Peyer's patch (tissue), 4 donors: ENCODE results near the gene PIK3IP1. TPM values are rescaled to one million over a fixed set of nuclear protein-coding genes. Genes with fewer than 3 reads are reported as not detected.

ENCODE experiments used
- DNase-seq, 3 donors: peaks; one replicate each; pipeline ENCODE4 v3.0.0-alpha.2; 2017 to 2019
- H3K27ac ChIP-seq, 4 donors: fragments of 200-600 bp; sonication (generic); one replicate each; pipeline ENCODE4 v1.5.1; 2016 to 2019
- H3K27me3 ChIP-seq, 2 donors: fragments of 200-600 bp; sonication (generic); one replicate each; pipeline ENCODE4 v1.5.1; 2019
- H3K36me3 ChIP-seq, 3 donors: fragments of 200-600 bp; sonication (generic); one replicate each; pipeline ENCODE4 v1.5.1; 2016 to 2019
- H3K4me1 ChIP-seq, 4 donors: fragments of 200-600 bp; sonication (generic); one replicate each; pipeline ENCODE4 v1.5.1; 2016 to 2019
- H3K4me3 ChIP-seq, 4 donors: fragments of 200-600 bp; sonication (generic); 1 replicate in 3 of 4; 2 replicates in 1 of 4; pipeline ENCODE4 v1.5.1; 2016 to 2019; ENCODE audit warnings: mild to moderate bottlenecking in 1 of 4
- H3K9me3 ChIP-seq, 4 donors: fragments of 200-600 bp; sonication (generic); one replicate each; pipeline ENCODE4 v1.5.1; 2016 to 2019; ENCODE audit warnings: mild to moderate bottlenecking in 1 of 4
- POLR2A ChIP-seq, 2 donors: fragments of 450-650 bp; IDR thresholded peaks; one replicate each; pipeline ENCODE4 v1.5.1; 2017; ENCODE audit warnings: antibody characterized with exemption in 2 of 2, mild to moderate bottlenecking in 2 of 2, moderate library complexity in 2 of 2
- total RNA-seq, 4 donors: library from RNA; depleted of rRNA; stranded (reverse); fragments of >200 nt; gene quantifications; one replicate each; pipeline ENCODE4 v1.1.0, GENCODE V29; 2016
- TF ChIP-seq, protein P1 (sequence below), 6 experiments: fragments of 450-650 bp in 4 of 6; fragments of 200-600 bp in 2 of 6; sonication (generic) in 1 of 6; IDR thresholded peaks; one replicate each; pipeline ENCODE4 v1.5.1; 2017 to 2019; ENCODE audit warnings: antibody characterized with exemption in 6 of 6, mild to moderate bottlenecking in 3 of 6, moderate library complexity in 1 of 6

Gene PIK3IP1
- total RNA-seq, 4 donors from 2014 or later = 23.7 to 60.2 (median 30.7) TPM

DNA sequence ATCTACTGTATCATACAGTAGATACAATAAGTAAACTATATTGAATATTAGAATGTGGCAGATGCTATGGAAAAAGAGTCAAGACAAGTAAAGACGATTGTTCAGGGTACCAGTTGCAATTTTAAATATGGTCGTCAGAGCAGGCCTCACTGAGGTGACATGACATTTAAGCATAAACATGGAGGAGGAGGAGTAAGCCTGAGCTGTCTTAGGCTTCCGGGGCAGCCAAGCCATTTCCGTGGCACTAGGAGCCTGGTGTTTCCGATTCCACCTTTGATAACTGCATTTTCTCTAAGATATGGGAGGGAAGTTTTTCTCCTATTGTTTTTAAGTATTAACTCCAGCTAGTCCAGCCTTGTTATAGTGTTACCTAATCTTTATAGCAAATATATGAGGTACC, 14.5 kb downstream of the PIK3IP1 start:
- DNase-seq = peak in 1 of 3 donors; percentile 37
- no peak overlapping the region for H3K4me3 ChIP-seq
- peak overlapping the region in 3 of 4 donors; percentile 68 to 71 (median 68) for H3K27ac ChIP-seq
- H3K9me3 ChIP-seq = no peaks in the 10 kb centered on the region
- H3K4me1 ChIP-seq = peaks cover 0 to 3% (median 0%) of the 10 kb centered on the region in 4 donors
- TF ChIP-seq POLR2A (IDR thresholded peaks at IDR 0.05) = no peak
- TF ChIP-seq, protein P1, sequence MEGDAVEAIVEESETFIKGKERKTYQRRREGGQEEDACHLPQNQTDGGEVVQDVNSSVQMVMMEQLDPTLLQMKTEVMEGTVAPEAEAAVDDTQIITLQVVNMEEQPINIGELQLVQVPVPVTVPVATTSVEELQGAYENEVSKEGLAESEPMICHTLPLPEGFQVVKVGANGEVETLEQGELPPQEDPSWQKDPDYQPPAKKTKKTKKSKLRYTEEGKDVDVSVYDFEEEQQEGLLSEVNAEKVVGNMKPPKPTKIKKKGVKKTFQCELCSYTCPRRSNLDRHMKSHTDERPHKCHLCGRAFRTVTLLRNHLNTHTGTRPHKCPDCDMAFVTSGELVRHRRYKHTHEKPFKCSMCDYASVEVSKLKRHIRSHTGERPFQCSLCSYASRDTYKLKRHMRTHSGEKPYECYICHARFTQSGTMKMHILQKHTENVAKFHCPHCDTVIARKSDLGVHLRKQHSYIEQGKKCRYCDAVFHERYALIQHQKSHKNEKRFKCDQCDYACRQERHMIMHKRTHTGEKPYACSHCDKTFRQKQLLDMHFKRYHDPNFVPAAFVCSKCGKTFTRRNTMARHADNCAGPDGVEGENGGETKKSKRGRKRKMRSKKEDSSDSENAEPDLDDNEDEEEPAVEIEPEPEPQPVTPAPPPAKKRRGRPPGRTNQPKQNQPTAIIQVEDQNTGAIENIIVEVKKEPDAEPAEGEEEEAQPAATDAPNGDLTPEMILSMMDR (IDR thresholded peaks at IDR 0.05) = no peak
- peaks cover 0 to 81% (median 0%) of the 10 kb centered on the region in 3 donors for H3K36me3 ChIP-seq
- no peaks in the 10 kb centered on the region for H3K27me3 ChIP-seq

DNA sequence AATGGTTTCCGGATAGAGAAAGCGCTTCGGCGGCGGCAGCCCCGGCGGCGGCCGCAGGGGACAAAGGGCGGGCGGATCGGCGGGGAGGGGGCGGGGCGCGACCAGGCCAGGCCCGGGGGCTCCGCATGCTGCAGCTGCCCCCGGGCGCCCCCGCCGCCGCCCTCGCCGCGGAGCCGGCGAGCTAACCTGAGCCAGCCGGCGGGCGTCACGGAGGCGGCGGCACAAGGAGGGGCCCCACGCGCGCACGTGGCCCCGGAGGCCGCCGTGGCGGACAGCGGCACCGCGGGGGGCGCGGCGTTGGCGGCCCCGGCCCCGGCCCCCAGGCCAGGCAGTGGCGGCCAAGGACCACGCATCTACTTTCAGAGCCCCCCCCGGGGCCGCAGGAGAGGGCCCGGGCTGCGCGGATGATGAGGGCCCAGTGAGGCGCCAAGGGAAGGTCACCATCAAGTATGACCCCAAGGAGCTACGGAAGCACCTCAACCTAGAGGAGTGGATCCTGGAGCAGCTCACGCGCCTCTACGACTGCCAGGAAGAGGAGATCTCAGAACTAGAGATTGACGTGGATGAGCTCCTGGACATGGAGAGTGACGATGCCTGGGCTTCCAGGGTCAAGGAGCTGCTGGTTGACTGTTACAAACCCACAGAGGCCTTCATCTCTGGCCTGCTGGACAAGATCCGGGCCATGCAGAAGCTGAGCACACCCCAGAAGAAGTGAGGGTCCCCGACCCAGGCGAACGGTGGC, 15.7 kb downstream of the PIK3IP1 start:
- Histone ChIP-seq H3K27me3 (no peaks in the 10 kb centered on the region), H3K4me1 (peaks cover 0 to 3% (median 0%) of the 10 kb centered on the region in 4 donors)
- TF ChIP-seq, protein P1 (IDR thresholded peaks at IDR 0.05) = no peak
- no peak for TF ChIP-seq POLR2A (IDR thresholded peaks at IDR 0.05)

GRCh38 chr22:31275576-31275975, 16.7 kb downstream of the PIK3IP1 start:
- peaks cover 0 to 3% (median 0%) of the 10 kb centered on the region in 4 donors for H3K4me1 ChIP-seq
- no peaks in the 10 kb centered on the region for H3K9me3 ChIP-seq
- H3K27me3 ChIP-seq = no peaks in the 10 kb centered on the region
- H3K36me3 ChIP-seq = peaks cover 0 to 72% (median 0%) of the 10 kb centered on the region in 3 donors
- H3K4me3 ChIP-seq = no peak overlapping the region
- peak overlapping the region in 1 of 4 donors; percentile 25 for H3K27ac ChIP-seq
- no peak for DNase-seq
- no peak for TF ChIP-seq POLR2A (IDR thresholded peaks at IDR 0.05)
- TF ChIP-seq, protein P1 (IDR thresholded peaks at IDR 0.05) = no peak

More for the DNA sequence above, 15.7 kb downstream of the PIK3IP1 start:
- Histone ChIP-seq H3K36me3 (peaks cover 0 to 73% (median 0%) of the 10 kb centered on the region in 3 donors), H3K27ac (peak overlapping the region in 1 of 4 donors; percentile 5), H3K4me3 (no peak overlapping the region), H3K9me3 (no peaks in the 10 kb centered on the region)
- peak in 1 of 3 donors; percentile 48 for DNase-seq

DNA sequence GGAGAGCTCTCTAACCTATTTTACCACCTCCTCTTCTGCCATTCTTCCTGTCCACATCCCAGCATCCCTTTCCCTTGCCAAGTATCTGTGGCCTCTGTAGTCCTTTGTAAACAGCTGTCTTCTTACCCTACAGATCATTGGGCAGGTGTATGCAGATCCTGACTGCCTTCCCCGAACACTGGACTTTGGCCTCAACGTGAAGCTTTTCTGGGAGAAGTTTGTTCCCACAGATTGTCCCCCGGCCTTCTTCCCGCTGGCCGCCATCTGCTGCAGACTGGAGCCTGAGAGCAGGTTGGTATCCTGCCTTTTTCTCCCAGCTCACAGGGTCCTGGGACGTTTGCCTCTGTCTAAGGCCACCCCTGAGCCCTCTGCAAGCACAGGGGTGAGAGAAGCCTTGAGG, 17.3 kb downstream of the PIK3IP1 start:
- Histone ChIP-seq H3K27ac (peak overlapping the region in 2 of 4 donors; percentile 17 to 38), H3K27me3 (no peaks in the 10 kb centered on the region), H3K9me3 (no peaks in the 10 kb centered on the region), H3K36me3 (peaks cover 0 to 72% (median 0%) of the 10 kb centered on the region in 3 donors), H3K4me3 (no peak overlapping the region), H3K4me1 (peaks cover 0 to 3% (median 0%) of the 10 kb centered on the region in 4 donors)
- TF ChIP-seq POLR2A (IDR thresholded peaks at IDR 0.05) = no peak
- TF ChIP-seq, protein P1 (IDR thresholded peaks at IDR 0.05) = no peak
- peak in 1 of 3 donors; percentile 23 for DNase-seq

GRCh38 chr22:31274017-31274416, 18.3 kb downstream of the PIK3IP1 start:
- H3K36me3 ChIP-seq = peaks cover 0 to 72% (median 0%) of the 10 kb centered on the region in 3 donors

More at GRCh38 chr22:31274017-31274416, 18.3 kb downstream of the PIK3IP1 start:
- DNase-seq = no peak
- Histone ChIP-seq H3K27ac (peak overlapping the region in 1 of 4 donors; percentile 38), H3K9me3 (no peaks in the 10 kb centered on the region), H3K4me1 (peaks cover 0 to 3% (median 0%) of the 10 kb centered on the region in 4 donors), H3K4me3 (no peak overlapping the region), H3K27me3 (no peaks in the 10 kb centered on the region)
- TF ChIP-seq, protein P1 (IDR thresholded peaks at IDR 0.05) = no peak
- no peak for TF ChIP-seq POLR2A (IDR thresholded peaks at IDR 0.05)
